HCT116 (cell line): Measurements from ENCODE around the gene SPRED3. TPM values are rescaled to one million over a fixed set of nuclear protein-coding genes. Genes with fewer than 3 reads are reported as not detected.

Experiments
- ATAC-seq: fragments of 200-7000 bp; cut with Tn5 transposase; 2 replicates; pipeline ENCODE4 v1.9.1; 2020; ENCODE audit warnings: mild to moderate bottlenecking, moderate library complexity
- BruUV-seq: library from RNA; stranded (reverse); fragments of 400-500 nt; replicated peaks from 2 replicates; lab custom pipeline; 2021; lab: Mats Ljungman, UMichigan
- CTCF ChIA-PET: fragments of 300-600 bp; sonication (Branson Sonifier 250); formaldehyde crosslinking; loops from one replicate; lab custom pipeline; 2021; ENCODE audit warnings: antibody characterized with exemption; lab: Charles Lee
- POLR2A ChIA-PET: fragments of 300-600, 350-600 bp; sonication (Branson Sonifier 250); formaldehyde crosslinking; loops from one replicate; lab custom pipeline; 2021; ENCODE audit warnings: antibody characterized with exemption; lab: Charles Lee
- RAD21 ChIA-PET, 2 experiments: fragments of 300-600 bp; sonication (Branson Sonifier 250); formaldehyde crosslinking; loops; one replicate each; lab custom pipeline; 2023; ENCODE audit warnings: low total read pairs in 2 of 2; ENCODE audit not compliant: uncharacterized antibody in 2 of 2, unreplicated experiment in 2 of 2, low non-redundant PET in 1 of 2; lab: Charles Lee
- DNase-seq: peaks from one replicate; pipeline ENCODE4 v3.0.0-alpha.2; 2010; ENCODE audit warnings: low read depth, low spot score
- H2AFZ ChIP-seq: fragments of 200-600 bp; shearing (Covaris generic), sonication (generic); 2 replicates; pipeline ENCODE4 v1.6.1; 2017; ENCODE audit warnings: low read depth, mixed run types, mixed read lengths, antibody characterized with exemption, low read length; ENCODE audit not compliant: poor library complexity, severe bottlenecking
- H3K27ac ChIP-seq: 2 replicates; pipeline ENCODE4 v1.5.1; 2012; ENCODE audit warnings: low read depth, low read length
- H3K27me3 ChIP-seq: fragments of 200-600 bp; sonication (generic); 2 replicates; pipeline ENCODE4 v1.6.1; 2016; ENCODE audit warnings: mixed run types, low read length, mixed read lengths; ENCODE audit not compliant: insufficient read depth
- H3K36me3 ChIP-seq, 2 experiments: fragments of 200-500 bp in 1 of 2; fragments of 200-600 bp in 1 of 2; sonication (Bioruptor generic) in 1 of 2; sonication (generic) in 1 of 2; 2 replicates each; pipeline versions ENCODE4 v1.5.1 to v1.6.1; 2014 to 2016; ENCODE audit warnings: low read length in 2 of 2, inconsistent platforms in 1 of 2, mixed read lengths in 1 of 2, mixed run types in 1 of 2; ENCODE audit not compliant: insufficient read depth in 2 of 2, control insufficient read depth in 1 of 2
- H3K4me1 ChIP-seq, 2 experiments: fragments of 200-600 bp in 1 of 2; sonication (generic) in 1 of 2; 2 replicates each; pipeline versions ENCODE4 v1.5.1 to v1.6.1; 2012 to 2017; ENCODE audit warnings: low read length in 2 of 2, inconsistent platforms in 1 of 2, mild to moderate bottlenecking in 1 of 2, mixed read lengths in 1 of 2, mixed run types in 1 of 2, moderate library complexity in 1 of 2; ENCODE audit not compliant: insufficient read depth in 2 of 2, control insufficient read depth in 1 of 2
- H3K4me2 ChIP-seq: fragments of 200-600 bp; sonication (generic); 2 replicates; pipeline ENCODE4 v1.6.1; 2017; ENCODE audit warnings: mixed run types, low read length, mixed read lengths
- H3K4me3 ChIP-seq, 2 experiments: fragments of 200-600 bp in 1 of 2; sonication (generic) in 1 of 2; replicated peaks in 1 of 2; 2 replicates each; pipeline ENCODE4 v1.5.1; 2011 to 2016; ENCODE audit warnings: low read length in 2 of 2, control low read depth in 1 of 2, low read depth in 1 of 2, mild to moderate bottlenecking in 1 of 2, mixed read lengths in 1 of 2, mixed run types in 1 of 2
- H3K79me2 ChIP-seq: fragments of 200-600 bp; sonication (generic); 2 replicates; pipeline ENCODE4 v1.6.1; 2017; ENCODE audit warnings: mild to moderate bottlenecking, mixed run types, low read length, moderate library complexity, mixed read lengths; ENCODE audit not compliant: insufficient read depth
- H3K9ac ChIP-seq: fragments of 200-600 bp; sonication (generic); 2 replicates; pipeline ENCODE4 v1.6.1; 2016; ENCODE audit warnings: low read length, mixed read lengths
- H3K9me2 ChIP-seq: fragments of 200-600 bp; sonication (generic), shearing (Covaris generic); 2 replicates; pipeline ENCODE4 v1.6.1; 2017; ENCODE audit warnings: mixed run types, mild to moderate bottlenecking, moderate library complexity; ENCODE audit not compliant: insufficient read depth
- H3K9me3 ChIP-seq, 2 experiments: fragments of 200-500 bp in 1 of 2; fragments of 200-600 bp in 1 of 2; sonication (Bioruptor generic) in 1 of 2; sonication (generic) in 1 of 2; 2 replicates each; pipeline ENCODE4 v1.6.1; 2014 to 2017; ENCODE audit warnings: low read length in 2 of 2, mixed read lengths in 2 of 2, inconsistent platforms in 1 of 2, low read depth in 1 of 2, mild to moderate bottlenecking in 1 of 2, mixed run types in 1 of 2, moderate library complexity in 1 of 2; ENCODE audit not compliant: control insufficient read depth in 1 of 2, insufficient read depth in 1 of 2
- H4K20me1 ChIP-seq: fragments of 200-600 bp; sonication (generic), shearing (Covaris generic); 2 replicates; pipeline ENCODE4 v1.6.1; 2017; ENCODE audit warnings: mixed run types, mild to moderate bottlenecking, moderate library complexity; ENCODE audit not compliant: insufficient read depth
- CTCF ChIP-seq, 3 experiments: fragments of 200-600 bp in 1 of 3; sonication (generic) in 1 of 3; IDR thresholded peaks in 2 of 3; conservative IDR thresholded peaks in 1 of 3; 2 replicates each; pipeline ENCODE4 v1.5.1; 2012 to 2017; ENCODE audit warnings: low read depth in 2 of 3, low read length in 2 of 3, antibody characterized with exemption in 1 of 3, borderline replicate concordance in 1 of 3, control low read depth in 1 of 3, mild to moderate bottlenecking in 1 of 3, mixed read lengths in 1 of 3, mixed run types in 1 of 3, moderate library complexity in 1 of 3; ENCODE audit not compliant: insufficient read depth in 1 of 3
- EZH2 ChIP-seq: fragments of 200-600 bp; sonication (generic); IDR thresholded peaks from 2 replicates; pipeline ENCODE4 v1.6.1; 2017; ENCODE audit warnings: antibody characterized with exemption, mixed run types
- EZH2phosphoT487 ChIP-seq: fragments of 200-600 bp; IDR thresholded peaks from 2 replicates; pipeline ENCODE4 v1.6.1; 2018; ENCODE audit warnings: antibody characterized with exemption, borderline replicate concordance
- TCF7L2 ChIP-seq: IDR thresholded peaks from 2 replicates; pipeline ENCODE4 v1.7.0; 2011; ENCODE audit warnings: borderline replicate concordance, inconsistent platforms; ENCODE audit not compliant: insufficient read depth, insufficient read length; ENCODE audit errors: extremely low read depth
- ZFX ChIP-seq: fragments of 450-650 bp; IDR thresholded peaks from 2 replicates; pipeline ENCODE4 v1.6.1; 2017
- intact Hi-C: fragments of 100-400 bp; cut with micrococcal nuclease; formaldehyde crosslinking; loops from 2 replicates; pipeline ENCODE4 v1.10.0; 2022
- total RNA-seq: library from RNA; stranded (reverse); gene quantifications from one replicate; pipeline ENCODE4 v1.2.1, GENCODE V29; 2021; ENCODE audit not compliant: unreplicated experiment
- TF ChIP-seq, protein P1 (sequence below): IDR thresholded peaks from 2 replicates; pipeline ENCODE4 v1.6.1; 2012; ENCODE audit warnings: low read depth

SPRED3 gene
- total RNA-seq, 1 experiment from 2014 or later, result 3.4 TPM

GRCh38 chr19:38386971-38387549 lies 1.4 kb upstream of the SPRED3 start:
- Histone ChIP-seq H3K4me1 (peaks cover 8 to 40% of the 10 kb centered on the region in 2 experiments), H2AFZ (no peak overlapping the region), H3K79me2 (peaks cover 5% of the 10 kb centered on the region; the same call in 1 of the 2 replicates), H3K4me2 (peak overlapping the region; percentile 93), H3K36me3 (peaks cover 13 to 15% of the 10 kb centered on the region in 2 experiments; a peak in 3 of 4 replicates), H3K27ac (peak overlapping the region; percentile 63), H4K20me1 (no peaks in the 10 kb centered on the region), H3K9me2 (no peaks in the 10 kb centered on the region), H3K27me3 (no peaks in the 10 kb centered on the region), H3K9me3 (no peaks in the 10 kb centered on the region), H3K4me3 (peak overlapping the region in 1 of 2 experiments; percentile 64; a peak in 2 of 4 replicates), H3K9ac (no peak overlapping the region)
- ChIA-PET RAD21 (interaction anchor here (0.5 to 3.2 kb wide), 7 partner anchors 9 to 691 kb away, joined by 3 to 11 read pairs (median 4); partner anchors contain the start of genes FAM98C (in 2 of the 2), PSMD8 (in 2 of the 2) and SPINT2 (in 1 of the 2)), CTCF (interaction anchor here (1.0 to 4.0 kb wide), 7 partner anchors 13 to 543 kb away, joined by 3 to 49 read pairs (median 5); partner anchors contain the start of genes CATSPERG, FAM98C, MRPS12 and PSMD8), POLR2A (interaction anchor here (0.5 to 2.3 kb wide), 11 partner anchors 11 to 1068 kb away, joined by 3 to 44 read pairs (median 5); partner anchors contain the start of genes C19orf33, CATSPERG, ECH1 and FAM98C)
- TF ChIP-seq EZH2 (no peak), EZH2phosphoT487 (no peak), ZFX (no peak), CTCF (IDR thresholded peaks at IDR 0.05 in 2 of 3, conservative IDR thresholded peaks at IDR 0.05 in 1 of 3; ENCODE audit: borderline replicate concordance in 1 of 3, insufficient read depth in 1 of 3, low read depth in 2 of 3, low read length in 2 of 3) (no peak), TCF7L2 (no peak)
- TF ChIP-seq, protein P1, sequence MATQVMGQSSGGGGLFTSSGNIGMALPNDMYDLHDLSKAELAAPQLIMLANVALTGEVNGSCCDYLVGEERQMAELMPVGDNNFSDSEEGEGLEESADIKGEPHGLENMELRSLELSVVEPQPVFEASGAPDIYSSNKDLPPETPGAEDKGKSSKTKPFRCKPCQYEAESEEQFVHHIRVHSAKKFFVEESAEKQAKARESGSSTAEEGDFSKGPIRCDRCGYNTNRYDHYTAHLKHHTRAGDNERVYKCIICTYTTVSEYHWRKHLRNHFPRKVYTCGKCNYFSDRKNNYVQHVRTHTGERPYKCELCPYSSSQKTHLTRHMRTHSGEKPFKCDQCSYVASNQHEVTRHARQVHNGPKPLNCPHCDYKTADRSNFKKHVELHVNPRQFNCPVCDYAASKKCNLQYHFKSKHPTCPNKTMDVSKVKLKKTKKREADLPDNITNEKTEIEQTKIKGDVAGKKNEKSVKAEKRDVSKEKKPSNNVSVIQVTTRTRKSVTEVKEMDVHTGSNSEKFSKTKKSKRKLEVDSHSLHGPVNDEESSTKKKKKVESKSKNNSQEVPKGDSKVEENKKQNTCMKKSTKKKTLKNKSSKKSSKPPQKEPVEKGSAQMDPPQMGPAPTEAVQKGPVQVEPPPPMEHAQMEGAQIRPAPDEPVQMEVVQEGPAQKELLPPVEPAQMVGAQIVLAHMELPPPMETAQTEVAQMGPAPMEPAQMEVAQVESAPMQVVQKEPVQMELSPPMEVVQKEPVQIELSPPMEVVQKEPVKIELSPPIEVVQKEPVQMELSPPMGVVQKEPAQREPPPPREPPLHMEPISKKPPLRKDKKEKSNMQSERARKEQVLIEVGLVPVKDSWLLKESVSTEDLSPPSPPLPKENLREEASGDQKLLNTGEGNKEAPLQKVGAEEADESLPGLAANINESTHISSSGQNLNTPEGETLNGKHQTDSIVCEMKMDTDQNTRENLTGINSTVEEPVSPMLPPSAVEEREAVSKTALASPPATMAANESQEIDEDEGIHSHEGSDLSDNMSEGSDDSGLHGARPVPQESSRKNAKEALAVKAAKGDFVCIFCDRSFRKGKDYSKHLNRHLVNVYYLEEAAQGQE, result no peak
- intact Hi-C loops, result no loop called here
- ATAC-seq, result no peak
- BruUV-seq, result no TSS peak
- DNase-seq, result no peak
